GM21737 (cell line): ENCODE data around the gene PEX10.

Experiments
- ATAC-seq: cut with Tn5 transposase; IDR thresholded peaks from one replicate; pipeline ENCODE4 v1.9.1; 2021; ENCODE audit warnings: mild to moderate bottlenecking, moderate library complexity; ENCODE audit not compliant: unreplicated experiment

The PEX10 gene

GRCh38 chr1:2377751-2378440 lies 34.5 kb downstream of the PEX10 start:
- ATAC-seq, result no peak

- ATAC-seq, result no peak
These were observed 35.3 kb downstream of the PEX10 start for GRCh38 chr1:2376931-2377672.

GRCh38 chr1:2376261-2376741 lies 36.1 kb downstream of the PEX10 start:
- ATAC-seq, result no peak

GRCh38 chr1:2375923-2376260 lies 36.5 kb downstream of the PEX10 start:
- no peak for ATAC-seq

- no peak for ATAC-seq
These were observed 37.0 kb downstream of the PEX10 start for GRCh38 chr1:2375246-2375922.

GRCh38 chr1:2374252-2375155 lies 37.9 kb downstream of the PEX10 start:
- ATAC-seq, result no peak

GRCh38 chr1:2373551-2374251 lies 38.7 kb downstream of the PEX10 start:
- no peak for ATAC-seq

GRCh38 chr1:2372551-2373490 lies 39.5 kb downstream of the PEX10 start:
- ATAC-seq, result no peak

GRCh38 chr1:2368053-2368744 lies 44.2 kb downstream of the PEX10 start:
- ATAC-seq, result no peak

GRCh38 chr1:2363847-2364513 lies 48.4 kb downstream of the PEX10 start:
- ATAC-seq, result no peak

GRCh38 chr1:2360588-2361364 lies 51.6 kb downstream of the PEX10 start:
- no peak for ATAC-seq

- ATAC-seq, result no peak
These were observed 53.4 kb downstream of the PEX10 start for GRCh38 chr1:2358651-2359640.

GRCh38 chr1:2358072-2358471 lies 54.3 kb downstream of the PEX10 start:
- ATAC-seq, result no peak

GRCh38 chr1:2356911-2357845 lies 55.2 kb downstream of the PEX10 start:
- ATAC-seq, result no peak

- ATAC-seq, result no peak
These were observed 56.0 kb downstream of the PEX10 start for GRCh38 chr1:2356401-2356800.
